ENCODE data around the gene RHBDD1.

Gene RHBDD1

GRCh38 chr2:226993171-226993570 is 157.3 kb downstream of the RHBDD1 start:
- H3K4me3 ChIP-seq (ENCODE audit: control insufficient read depth, low read depth, low read length): no peak overlapping the region
- TF ChIP-seq, protein P1, sequence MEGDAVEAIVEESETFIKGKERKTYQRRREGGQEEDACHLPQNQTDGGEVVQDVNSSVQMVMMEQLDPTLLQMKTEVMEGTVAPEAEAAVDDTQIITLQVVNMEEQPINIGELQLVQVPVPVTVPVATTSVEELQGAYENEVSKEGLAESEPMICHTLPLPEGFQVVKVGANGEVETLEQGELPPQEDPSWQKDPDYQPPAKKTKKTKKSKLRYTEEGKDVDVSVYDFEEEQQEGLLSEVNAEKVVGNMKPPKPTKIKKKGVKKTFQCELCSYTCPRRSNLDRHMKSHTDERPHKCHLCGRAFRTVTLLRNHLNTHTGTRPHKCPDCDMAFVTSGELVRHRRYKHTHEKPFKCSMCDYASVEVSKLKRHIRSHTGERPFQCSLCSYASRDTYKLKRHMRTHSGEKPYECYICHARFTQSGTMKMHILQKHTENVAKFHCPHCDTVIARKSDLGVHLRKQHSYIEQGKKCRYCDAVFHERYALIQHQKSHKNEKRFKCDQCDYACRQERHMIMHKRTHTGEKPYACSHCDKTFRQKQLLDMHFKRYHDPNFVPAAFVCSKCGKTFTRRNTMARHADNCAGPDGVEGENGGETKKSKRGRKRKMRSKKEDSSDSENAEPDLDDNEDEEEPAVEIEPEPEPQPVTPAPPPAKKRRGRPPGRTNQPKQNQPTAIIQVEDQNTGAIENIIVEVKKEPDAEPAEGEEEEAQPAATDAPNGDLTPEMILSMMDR (conservative IDR thresholded peaks at IDR 0.05; ENCODE audit: control insufficient read depth, insufficient read depth, low read depth, low read length): no peak
- DNase-seq (ENCODE audit: low read depth): no peak

GRCh38 chr2:226994775-226995174 is 158.9 kb downstream of the RHBDD1 start:
- no peak overlapping the region for H3K4me3 ChIP-seq (ENCODE audit: control insufficient read depth, low read depth, low read length)
- DNase-seq (ENCODE audit: low read depth): no peak
- TF ChIP-seq, protein P1 (conservative IDR thresholded peaks at IDR 0.05; ENCODE audit: control insufficient read depth, insufficient read depth, low read depth, low read length): no peak

- peak; percentile 91 for DNase-seq (ENCODE audit: low read depth)
- no peak overlapping the region for H3K4me3 ChIP-seq (ENCODE audit: control insufficient read depth, low read depth, low read length)
- TF ChIP-seq, protein P1 (conservative IDR thresholded peaks at IDR 0.05; ENCODE audit: control insufficient read depth, insufficient read depth, low read depth, low read length): no peak
Measured at GRCh38 chr2:226995625-226996041, 159.8 kb downstream of the RHBDD1 start.

GRCh38 chr2:226999661-227000060 is 163.8 kb downstream of the RHBDD1 start:
- TF ChIP-seq, protein P1 (conservative IDR thresholded peaks at IDR 0.05; ENCODE audit: control insufficient read depth, insufficient read depth, low read depth, low read length): no peak
- no peak for DNase-seq (ENCODE audit: low read depth)
- no peak overlapping the region for H3K4me3 ChIP-seq (ENCODE audit: control insufficient read depth, low read depth, low read length)

GRCh38 chr2:227000123-227000522 is 164.3 kb downstream of the RHBDD1 start:
- DNase-seq (ENCODE audit: low read depth): no peak
- no peak overlapping the region for H3K4me3 ChIP-seq (ENCODE audit: control insufficient read depth, low read depth, low read length)
- TF ChIP-seq, protein P1 (conservative IDR thresholded peaks at IDR 0.05; ENCODE audit: control insufficient read depth, insufficient read depth, low read depth, low read length): no peak

- TF ChIP-seq, protein P1 (conservative IDR thresholded peaks at IDR 0.05; ENCODE audit: control insufficient read depth, insufficient read depth, low read depth, low read length): no peak
- DNase-seq (ENCODE audit: low read depth): no peak
- no peak overlapping the region for H3K4me3 ChIP-seq (ENCODE audit: control insufficient read depth, low read depth, low read length)
Measured at GRCh38 chr2:227004482-227004881, 168.6 kb downstream of the RHBDD1 start.
